Neural progenitor cell (in vitro differentiated cells): ENCODE data around the gene ABHD2. TPM values are rescaled to one million over a fixed set of nuclear protein-coding genes. Genes with fewer than 3 reads are reported as not detected.
"Not testable (repeated sequence)": the region's sequence is repeated elsewhere in the genome, so short reads cannot be mapped to it uniquely, and the experiment has no call there.

Experiments used
- DNase-seq: peaks from one replicate; pipeline ENCODE4 v3.0.0-alpha.2; 2016; ENCODE audit warnings: low spot score
- H2AFZ ChIP-seq: fragments of 200-600 bp; sonication (generic); replicated peaks from 2 replicates; pipeline ENCODE4 v1.6.1; 2016; ENCODE audit warnings: antibody characterized with exemption
- H3F3A ChIP-seq: fragments of 200-600 bp; sonication (generic); 2 replicates; pipeline ENCODE4 v1.6.1; 2016; ENCODE audit warnings: antibody characterized with exemption, low read depth
- H3K27ac ChIP-seq: fragments of 200-600 bp; sonication (generic); 2 replicates; pipeline ENCODE4 v1.5.1; 2016; ENCODE audit warnings: mild to moderate bottlenecking
- H3K27me3 ChIP-seq: fragments of 200-600 bp; sonication (generic); 2 replicates; pipeline ENCODE4 v1.6.1; 2016; ENCODE audit warnings: mild to moderate bottlenecking, moderate library complexity
- H3K36me3 ChIP-seq: fragments of 200-600 bp; sonication (generic); 2 replicates; pipeline ENCODE4 v1.5.1; 2016
- H3K4me1 ChIP-seq: fragments of 200-600 bp; sonication (generic); 2 replicates; pipeline ENCODE4 v1.6.1; 2016; ENCODE audit warnings: mixed run types
- H3K4me2 ChIP-seq: fragments of 200-600 bp; sonication (generic); 2 replicates; pipeline ENCODE4 v1.6.1; 2016
- H3K4me3 ChIP-seq: fragments of 200-600 bp; sonication (generic); 2 replicates; pipeline ENCODE4 v1.5.1; 2016
- H3K79me2 ChIP-seq: fragments of 200-600 bp; sonication (generic); 2 replicates; pipeline ENCODE4 v1.6.1; 2016; ENCODE audit warnings: low read depth
- H3K9ac ChIP-seq: fragments of 200-600 bp; sonication (generic); 2 replicates; pipeline ENCODE4 v1.6.1; 2016
- H3K9me3 ChIP-seq: fragments of 200-600 bp; sonication (generic); 2 replicates; pipeline ENCODE4 v1.5.1; 2016; ENCODE audit warnings: low read depth
- H4K20me1 ChIP-seq: fragments of 200-600 bp; sonication (generic); 2 replicates; pipeline ENCODE4 v1.6.1; 2016; ENCODE audit warnings: low read depth
- H3K27ac Mint-ChIP-seq: 3 replicates; pipeline ENCODE4 v1.8.0; 2021; ENCODE audit warnings: mixed read lengths
- H3K27me3 Mint-ChIP-seq: 2 replicates; pipeline ENCODE4 v1.8.0; 2022; ENCODE audit warnings: low read depth, mild to moderate bottlenecking, inconsistent platforms, moderate library complexity, mixed read lengths; ENCODE audit not compliant: insufficient read depth
- H3K36me3 Mint-ChIP-seq: 3 replicates; pipeline ENCODE4 v1.8.0; 2021; ENCODE audit warnings: mixed read lengths
- H3K4me1 Mint-ChIP-seq: 3 replicates; pipeline ENCODE4 v1.8.0; 2021; ENCODE audit warnings: mixed read lengths
- H3K4me3 Mint-ChIP-seq: 3 replicates; pipeline ENCODE4 v1.8.0; 2021; ENCODE audit warnings: mild to moderate bottlenecking, moderate library complexity, mixed read lengths
- H3K9me3 Mint-ChIP-seq: 3 replicates; pipeline ENCODE4 v1.8.0; 2020; ENCODE audit warnings: mixed read lengths
- CTCF ChIP-seq: fragments of 200-600 bp; sonication (generic); IDR thresholded peaks from 2 replicates; pipeline ENCODE4 v1.5.1; 2017; ENCODE audit warnings: antibody characterized with exemption, mild to moderate bottlenecking
- EZH2 ChIP-seq: fragments of 200-600 bp; sonication (generic); IDR thresholded peaks from 2 replicates; pipeline ENCODE4 v1.6.1; 2017; ENCODE audit warnings: antibody characterized with exemption, mild to moderate bottlenecking, moderate library complexity
- EZH2phosphoT487 ChIP-seq: fragments of 200-600 bp; sonication (generic); IDR thresholded peaks from 2 replicates; pipeline ENCODE4 v1.6.1; 2017; ENCODE audit warnings: antibody characterized with exemption
- total RNA-seq: library from RNA; depleted of rRNA; stranded (reverse); fragments of >200 nt; gene quantifications from 2 replicates; pipeline ENCODE4 v1.2.3, GENCODE V29; 2015; ENCODE audit warnings: low replicate concordance

Gene ABHD2
- total RNA-seq, 1 donor from 2014 or later = 10.9 TPM

GRCh38 chr15:89042387-89042786 is 45.9 kb upstream of the ABHD2 start:
- TF ChIP-seq EZH2phosphoT487 = no peak
- no peak for TF ChIP-seq EZH2
- TF ChIP-seq CTCF = no peak
- no peaks in the 10 kb centered on the region for H3K4me1 ChIP-seq
- no peaks in the 10 kb centered on the region for H3K79me2 ChIP-seq
- peaks cover 2% of the 10 kb centered on the region for H3K27me3 Mint-ChIP-seq
- no peak for DNase-seq
- no peaks in the 10 kb centered on the region for H3K27me3 ChIP-seq
- H3F3A ChIP-seq = no peaks in the 10 kb centered on the region
- no peak overlapping the region for H3K27ac ChIP-seq
- no peak overlapping the region for H3K9ac ChIP-seq
- H3K9me3 ChIP-seq = no peaks in the 10 kb centered on the region
- H3K4me3 ChIP-seq = no peak overlapping the region
- peaks cover 2% of the 10 kb centered on the region for H3K9me3 Mint-ChIP-seq
- no peak overlapping the region for H3K4me3 Mint-ChIP-seq
- no peak overlapping the region for H2AFZ ChIP-seq
- no peaks in the 10 kb centered on the region for H4K20me1 ChIP-seq
- no peaks in the 10 kb centered on the region for H3K4me1 Mint-ChIP-seq
- no peaks in the 10 kb centered on the region for H3K36me3 Mint-ChIP-seq
- no peaks in the 10 kb centered on the region for H3K36me3 ChIP-seq
- no peak overlapping the region for H3K27ac Mint-ChIP-seq
- no peak overlapping the region for H3K4me2 ChIP-seq

- no peak overlapping the region for H3K4me2 ChIP-seq
- H4K20me1 ChIP-seq = no peaks in the 10 kb centered on the region
- TF ChIP-seq CTCF = no peak
- no peak for TF ChIP-seq EZH2
- TF ChIP-seq EZH2phosphoT487 = no peak
- Mint-ChIP-seq H3K9me3 (peaks cover 2% of the 10 kb centered on the region), H3K4me3 (no peak overlapping the region), H3K4me1 (no peaks in the 10 kb centered on the region), H3K27me3 (no peaks in the 10 kb centered on the region), H3K27ac (no peak overlapping the region), H3K36me3 (no peaks in the 10 kb centered on the region)
- no peaks in the 10 kb centered on the region for H3K9me3 ChIP-seq
- no peak for DNase-seq
- H2AFZ ChIP-seq = no peak overlapping the region
- no peaks in the 10 kb centered on the region for H3F3A ChIP-seq
- H3K27me3 ChIP-seq = no peaks in the 10 kb centered on the region
- no peaks in the 10 kb centered on the region for H3K79me2 ChIP-seq
- no peaks in the 10 kb centered on the region for H3K4me1 ChIP-seq
- H3K36me3 ChIP-seq = no peaks in the 10 kb centered on the region
- no peak overlapping the region for H3K9ac ChIP-seq
- H3K27ac ChIP-seq = no peak overlapping the region
- no peak overlapping the region for H3K4me3 ChIP-seq
Measured at GRCh38 chr15:89043031-89044002, 44.9 kb upstream of the ABHD2 start.

GRCh38 chr15:89049016-89049666 is 39.1 kb upstream of the ABHD2 start:
- H3K27me3 ChIP-seq, H3K4me2 ChIP-seq, H3K27ac ChIP-seq, H3K9me3 Mint-ChIP-seq, H3K79me2 ChIP-seq, H3K4me1 ChIP-seq, H3K9me3 ChIP-seq, H3F3A ChIP-seq, H3K27me3 Mint-ChIP-seq, H2AFZ ChIP-seq, H3K4me3 Mint-ChIP-seq, H4K20me1 ChIP-seq, H3K4me3 ChIP-seq, H3K9ac ChIP-seq, H3K27ac Mint-ChIP-seq, H3K36me3 ChIP-seq, DNase-seq, H3K36me3 Mint-ChIP-seq: not testable (repeated sequence)
- peaks cover 11% of the 10 kb centered on the region for H3K4me1 Mint-ChIP-seq

- H3K9me3 Mint-ChIP-seq = peaks cover 2% of the 10 kb centered on the region
- no peak for DNase-seq
- H3K4me3 Mint-ChIP-seq = no peak overlapping the region
- Histone ChIP-seq H3F3A (no peaks in the 10 kb centered on the region), H3K27ac (no peak overlapping the region), H3K4me1 (no peaks in the 10 kb centered on the region), H3K9ac (no peak overlapping the region), H3K27me3 (no peaks in the 10 kb centered on the region), H2AFZ (no peak overlapping the region), H3K36me3 (no peaks in the 10 kb centered on the region), H4K20me1 (no peaks in the 10 kb centered on the region), H3K4me3 (no peak overlapping the region), H3K4me2 (no peak overlapping the region), H3K79me2 (no peaks in the 10 kb centered on the region), H3K9me3 (no peaks in the 10 kb centered on the region)
- peaks cover 11% of the 10 kb centered on the region for H3K4me1 Mint-ChIP-seq
- no peak overlapping the region for H3K27ac Mint-ChIP-seq
- H3K36me3 Mint-ChIP-seq = no peaks in the 10 kb centered on the region
- no peak for TF ChIP-seq EZH2phosphoT487
- no peak for TF ChIP-seq EZH2
- TF ChIP-seq CTCF = no peak
- H3K27me3 Mint-ChIP-seq = no peaks in the 10 kb centered on the region
Measured at GRCh38 chr15:89051875-89052274, 36.4 kb upstream of the ABHD2 start.
